ENCODE results near the gene ZKSCAN3. TPM values are rescaled to one million over a fixed set of nuclear protein-coding genes. Genes with fewer than 3 reads are reported as not detected.
A peak's percentile ranks its signal among the peaks of the same experiment; 100 is the strongest.

Gene ZKSCAN3
- total RNA-seq, 2 experiments from 2014 or later, result 3.2 to 6.7 TPM

GRCh38 chr6:28371706-28372451 is 22.1 kb downstream of the ZKSCAN3 start:
- Histone ChIP-seq H3K36me3 (ENCODE audit: insufficient read depth, low read length) (peaks cover 23% of the 10 kb centered on the region), H3K9me3 (ENCODE audit: low read length) (no peaks in the 10 kb centered on the region), H3K9me2 (ENCODE audit: insufficient read depth, low read length) (no peaks in the 10 kb centered on the region), H2AFZ (ENCODE audit: low read length) (no peak overlapping the region), H3K79me2 (ENCODE audit: insufficient read depth, low read depth, low read length) (no peaks in the 10 kb centered on the region), H3K27ac (ENCODE audit: low read depth, low read length, poor library complexity, severe bottlenecking) (no peak overlapping the region), H3K4me3 (ENCODE audit: low read depth, low read length, poor library complexity, severe bottlenecking) (no peak overlapping the region), H4K20me1 (ENCODE audit: insufficient read depth, low read length) (no peaks in the 10 kb centered on the region), H3K4me1 (ENCODE audit: insufficient read depth, low read length, poor library complexity, severe bottlenecking) (peaks cover 7% of the 10 kb centered on the region), H3K4me2 (ENCODE audit: low read length) (no peak overlapping the region; the same call in 1 of the 2 replicates)
- TF ChIP-seq EZH2phosphoT487 (IDR thresholded peaks at IDR 0.05; ENCODE audit: borderline replicate concordance, low read depth, low read length), result no peak
- TF ChIP-seq, protein P1, sequence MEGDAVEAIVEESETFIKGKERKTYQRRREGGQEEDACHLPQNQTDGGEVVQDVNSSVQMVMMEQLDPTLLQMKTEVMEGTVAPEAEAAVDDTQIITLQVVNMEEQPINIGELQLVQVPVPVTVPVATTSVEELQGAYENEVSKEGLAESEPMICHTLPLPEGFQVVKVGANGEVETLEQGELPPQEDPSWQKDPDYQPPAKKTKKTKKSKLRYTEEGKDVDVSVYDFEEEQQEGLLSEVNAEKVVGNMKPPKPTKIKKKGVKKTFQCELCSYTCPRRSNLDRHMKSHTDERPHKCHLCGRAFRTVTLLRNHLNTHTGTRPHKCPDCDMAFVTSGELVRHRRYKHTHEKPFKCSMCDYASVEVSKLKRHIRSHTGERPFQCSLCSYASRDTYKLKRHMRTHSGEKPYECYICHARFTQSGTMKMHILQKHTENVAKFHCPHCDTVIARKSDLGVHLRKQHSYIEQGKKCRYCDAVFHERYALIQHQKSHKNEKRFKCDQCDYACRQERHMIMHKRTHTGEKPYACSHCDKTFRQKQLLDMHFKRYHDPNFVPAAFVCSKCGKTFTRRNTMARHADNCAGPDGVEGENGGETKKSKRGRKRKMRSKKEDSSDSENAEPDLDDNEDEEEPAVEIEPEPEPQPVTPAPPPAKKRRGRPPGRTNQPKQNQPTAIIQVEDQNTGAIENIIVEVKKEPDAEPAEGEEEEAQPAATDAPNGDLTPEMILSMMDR (conservative IDR thresholded peaks at IDR 0.05; ENCODE audit: low read length), result no peak
- CTCF ChIA-PET (ENCODE audit: unreplicated experiment), result no interaction called here
- intact Hi-C loops (cut with micrococcal nuclease; ENCODE audit: unreplicated experiment), result no loop called here
- peak; percentile 19 for DNase-seq (ENCODE audit: low spot score)
- no TSS peak for BruUV-seq (replicated peaks)
- POLR2A ChIA-PET, result interaction anchor here (0.6 to 1.4 kb wide), 6 partner anchors 13 to 1525 kb away, joined by 3 to 5 read pairs (median 3); no protein-coding TSS in a partner anchor

DNA sequence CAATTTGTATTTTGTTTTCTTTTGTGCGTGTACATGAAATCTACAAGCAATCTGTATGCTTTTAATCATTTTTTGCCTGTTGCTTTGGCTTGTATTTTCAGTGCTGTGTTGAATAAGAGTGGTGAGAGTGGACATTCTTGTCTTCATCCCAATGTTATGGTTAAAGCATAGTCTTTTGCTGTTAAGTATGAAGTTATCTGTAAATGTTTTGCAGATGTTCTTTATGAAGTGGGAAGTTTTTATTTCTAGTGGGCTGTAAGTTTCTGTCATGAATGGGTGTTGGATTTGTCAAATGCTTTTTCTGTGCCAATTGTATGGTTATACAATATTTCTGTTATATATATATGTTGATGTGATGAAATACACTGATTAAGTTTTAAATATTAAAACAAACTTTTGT is 24.2 kb downstream of the ZKSCAN3 start:
- no peak overlapping the region for H3K27ac ChIP-seq (ENCODE audit: low read depth, low read length, poor library complexity, severe bottlenecking)
- POLR2A ChIA-PET, result no interaction called here
- TF ChIP-seq, protein P1 (conservative IDR thresholded peaks at IDR 0.05; ENCODE audit: low read length), result no peak
- no peak for TF ChIP-seq EZH2phosphoT487 (IDR thresholded peaks at IDR 0.05; ENCODE audit: borderline replicate concordance, low read depth, low read length)
- H4K20me1 ChIP-seq (ENCODE audit: insufficient read depth, low read length), result no peaks in the 10 kb centered on the region
- BruUV-seq (replicated peaks), result no TSS peak
- peaks cover 43% of the 10 kb centered on the region for H3K36me3 ChIP-seq (ENCODE audit: insufficient read depth, low read length)
- no peak overlapping the region for H3K4me3 ChIP-seq (ENCODE audit: low read depth, low read length, poor library complexity, severe bottlenecking)
- no peak overlapping the region for H3K4me2 ChIP-seq (ENCODE audit: low read length)
- no peaks in the 10 kb centered on the region for H3K79me2 ChIP-seq (ENCODE audit: insufficient read depth, low read depth, low read length)
- DNase-seq (ENCODE audit: low spot score), result no peak
- peaks cover 12% of the 10 kb centered on the region; the same call in 1 of the 2 replicates for H3K9me3 ChIP-seq (ENCODE audit: low read length)
- CTCF ChIA-PET (ENCODE audit: unreplicated experiment), result no interaction called here
- no peak overlapping the region for H2AFZ ChIP-seq (ENCODE audit: low read length)
- intact Hi-C loops (cut with micrococcal nuclease; ENCODE audit: unreplicated experiment), result no loop called here
- peaks cover 7% of the 10 kb centered on the region for H3K4me1 ChIP-seq (ENCODE audit: insufficient read depth, low read length, poor library complexity, severe bottlenecking)
- H3K9me2 ChIP-seq (ENCODE audit: insufficient read depth, low read length), result no peaks in the 10 kb centered on the region

- Histone ChIP-seq H3K9me2 (ENCODE audit: insufficient read depth, low read length) (no peaks in the 10 kb centered on the region), H3K27ac (ENCODE audit: low read depth, low read length, poor library complexity, severe bottlenecking) (no peak overlapping the region), H2AFZ (ENCODE audit: low read length) (no peak overlapping the region), H3K4me2 (ENCODE audit: low read length) (no peak overlapping the region), H3K4me3 (ENCODE audit: low read depth, low read length, poor library complexity, severe bottlenecking) (no peak overlapping the region), H4K20me1 (ENCODE audit: insufficient read depth, low read length) (no peaks in the 10 kb centered on the region), H3K4me1 (ENCODE audit: insufficient read depth, low read length, poor library complexity, severe bottlenecking) (no peaks in the 10 kb centered on the region), H3K9me3 (ENCODE audit: low read length) (peaks cover 14% of the 10 kb centered on the region; the same call in 1 of the 2 replicates), H3K36me3 (ENCODE audit: insufficient read depth, low read length) (peaks cover 83% of the 10 kb centered on the region), H3K79me2 (ENCODE audit: insufficient read depth, low read depth, low read length) (no peaks in the 10 kb centered on the region)
- no peak for TF ChIP-seq EZH2phosphoT487 (IDR thresholded peaks at IDR 0.05; ENCODE audit: borderline replicate concordance, low read depth, low read length)
- TF ChIP-seq, protein P1 (conservative IDR thresholded peaks at IDR 0.05; ENCODE audit: low read length), result no peak
- intact Hi-C loops (cut with micrococcal nuclease; ENCODE audit: unreplicated experiment), result no loop called here
- POLR2A ChIA-PET, result interaction anchor here (0.9 kb wide), 1 partner anchor 14 kb away, joined by 6 read pairs; no protein-coding TSS in a partner anchor
- CTCF ChIA-PET (ENCODE audit: unreplicated experiment), result no interaction called here
- no peak for DNase-seq (ENCODE audit: low spot score)
- BruUV-seq (replicated peaks), result no TSS peak
Measured at GRCh38 chr6:28377879-28378278, 28.1 kb downstream of the ZKSCAN3 start.
